ENCODE results near the gene ARHGAP10.

Gene ARHGAP10, protein sequence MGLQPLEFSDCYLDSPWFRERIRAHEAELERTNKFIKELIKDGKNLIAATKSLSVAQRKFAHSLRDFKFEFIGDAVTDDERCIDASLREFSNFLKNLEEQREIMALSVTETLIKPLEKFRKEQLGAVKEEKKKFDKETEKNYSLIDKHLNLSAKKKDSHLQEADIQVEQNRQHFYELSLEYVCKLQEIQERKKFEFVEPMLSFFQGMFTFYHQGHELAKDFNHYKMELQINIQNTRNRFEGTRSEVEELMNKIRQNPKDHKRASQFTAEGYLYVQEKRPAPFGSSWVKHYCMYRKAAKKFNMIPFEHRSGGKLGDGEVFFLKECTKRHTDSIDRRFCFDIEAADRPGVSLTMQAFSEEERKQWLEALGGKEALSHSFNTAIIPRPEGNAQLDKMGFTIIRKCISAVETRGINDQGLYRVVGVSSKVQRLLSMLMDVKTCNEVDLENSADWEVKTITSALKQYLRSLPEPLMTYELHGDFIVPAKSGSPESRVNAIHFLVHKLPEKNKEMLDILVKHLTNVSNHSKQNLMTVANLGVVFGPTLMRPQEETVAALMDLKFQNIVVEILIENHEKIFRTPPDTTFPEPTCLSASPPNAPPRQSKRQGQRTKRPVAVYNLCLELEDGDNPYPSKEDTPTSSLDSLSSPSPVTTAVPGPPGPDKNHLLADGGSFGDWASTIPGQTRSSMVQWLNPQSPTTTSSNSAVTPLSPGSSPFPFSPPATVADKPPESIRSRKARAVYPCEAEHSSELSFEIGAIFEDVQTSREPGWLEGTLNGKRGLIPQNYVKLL

DNA sequence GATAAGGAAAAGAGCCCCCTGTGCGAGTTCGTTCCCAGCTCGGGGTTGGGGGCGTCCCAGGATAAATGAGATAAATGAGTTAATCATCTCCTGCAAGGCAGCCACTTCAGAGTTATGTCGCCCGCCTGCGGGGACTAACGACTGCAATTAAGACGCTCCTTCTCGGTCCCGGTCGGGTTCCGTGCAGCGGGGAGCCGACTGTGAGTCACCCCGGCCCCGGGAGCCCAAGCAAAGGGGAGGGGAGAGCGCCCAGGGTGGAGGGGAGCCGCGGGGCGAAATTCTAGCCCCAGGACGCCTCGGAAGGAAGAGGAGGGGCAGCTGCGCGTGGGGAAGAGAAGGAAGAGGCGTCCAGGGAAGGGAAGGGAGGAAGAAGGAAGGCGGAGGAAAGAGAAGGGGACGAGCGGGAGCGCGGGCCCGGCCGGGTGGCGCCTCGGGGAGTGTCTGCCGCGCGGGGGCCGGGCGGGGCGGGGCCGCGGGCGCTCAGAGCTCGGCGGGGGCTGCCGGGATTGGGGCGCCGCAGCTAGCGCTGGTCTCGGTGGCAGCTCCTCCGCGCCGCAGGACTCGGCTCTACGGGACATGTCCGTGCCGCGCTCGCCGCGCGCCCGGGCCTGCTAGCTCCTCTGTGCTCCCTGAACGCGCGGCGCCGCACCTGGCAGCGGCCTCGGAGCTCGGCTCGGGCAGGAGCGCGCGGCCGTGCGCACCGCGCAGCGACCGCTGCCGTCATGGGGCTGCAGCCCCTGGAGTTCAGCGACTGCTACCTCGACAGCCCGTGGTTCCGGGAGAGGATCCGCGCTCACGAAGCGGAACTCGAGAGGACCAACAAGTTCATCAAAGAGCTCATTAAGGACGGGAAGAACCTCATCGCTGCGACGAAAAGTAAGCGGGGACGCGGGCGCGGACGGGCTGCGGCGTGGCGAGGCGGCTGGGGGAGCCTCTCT, at the start of gene ARHGAP10:
ARHGAP10 (plus strand) TSS at position 509 of the 938 bp plus-strand sequence; CDS start at position 723, 214 bp downstream.
- DNase-seq (ENCODE audit: extremely low read depth in 1 of 2, low read depth in 1 of 2): peak; percentile 43 to 46

DNA sequence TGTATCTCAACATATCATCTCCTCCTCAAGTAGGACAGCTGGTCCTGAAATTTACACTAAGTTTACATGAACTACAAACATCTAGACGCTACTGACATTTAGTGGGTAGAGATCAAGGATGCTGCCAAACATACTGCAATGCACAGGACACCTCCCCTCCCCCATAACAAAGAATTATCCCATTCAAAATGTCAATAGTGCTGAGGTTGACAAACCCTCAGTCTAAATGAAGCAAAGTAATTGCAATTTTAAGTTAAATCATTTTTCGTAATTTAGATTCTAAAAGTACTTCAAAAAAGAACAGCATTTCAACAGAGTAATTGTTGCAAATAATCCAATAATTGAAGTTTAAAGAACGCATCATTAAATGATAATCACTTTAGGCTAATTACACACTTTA, 49.1 kb upstream of the ARHGAP10 start:
- no peak for DNase-seq (ENCODE audit: extremely low read depth in 1 of 2, low read depth in 1 of 2)

DNA sequence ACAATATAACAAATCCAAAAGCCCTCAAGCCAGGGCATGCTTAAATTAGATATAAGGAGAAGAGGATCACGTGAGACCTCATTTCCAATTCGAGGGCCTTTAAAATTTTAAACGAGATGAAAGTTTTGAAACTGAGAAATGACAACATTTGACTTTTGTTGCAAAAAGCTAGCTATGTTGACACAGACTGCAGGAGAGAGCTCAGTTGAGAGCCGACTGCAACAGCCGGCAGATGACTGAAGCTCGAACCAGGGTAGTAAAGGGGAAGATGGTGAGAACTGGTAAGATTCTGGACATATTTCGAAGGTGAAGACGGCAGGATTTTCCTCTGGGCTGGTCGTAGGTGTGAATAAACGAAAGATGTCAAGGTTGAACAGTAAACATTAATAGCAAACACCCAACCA, 48.7 kb upstream of the ARHGAP10 start:
- no peak for DNase-seq (ENCODE audit: extremely low read depth in 1 of 2, low read depth in 1 of 2)

DNA sequence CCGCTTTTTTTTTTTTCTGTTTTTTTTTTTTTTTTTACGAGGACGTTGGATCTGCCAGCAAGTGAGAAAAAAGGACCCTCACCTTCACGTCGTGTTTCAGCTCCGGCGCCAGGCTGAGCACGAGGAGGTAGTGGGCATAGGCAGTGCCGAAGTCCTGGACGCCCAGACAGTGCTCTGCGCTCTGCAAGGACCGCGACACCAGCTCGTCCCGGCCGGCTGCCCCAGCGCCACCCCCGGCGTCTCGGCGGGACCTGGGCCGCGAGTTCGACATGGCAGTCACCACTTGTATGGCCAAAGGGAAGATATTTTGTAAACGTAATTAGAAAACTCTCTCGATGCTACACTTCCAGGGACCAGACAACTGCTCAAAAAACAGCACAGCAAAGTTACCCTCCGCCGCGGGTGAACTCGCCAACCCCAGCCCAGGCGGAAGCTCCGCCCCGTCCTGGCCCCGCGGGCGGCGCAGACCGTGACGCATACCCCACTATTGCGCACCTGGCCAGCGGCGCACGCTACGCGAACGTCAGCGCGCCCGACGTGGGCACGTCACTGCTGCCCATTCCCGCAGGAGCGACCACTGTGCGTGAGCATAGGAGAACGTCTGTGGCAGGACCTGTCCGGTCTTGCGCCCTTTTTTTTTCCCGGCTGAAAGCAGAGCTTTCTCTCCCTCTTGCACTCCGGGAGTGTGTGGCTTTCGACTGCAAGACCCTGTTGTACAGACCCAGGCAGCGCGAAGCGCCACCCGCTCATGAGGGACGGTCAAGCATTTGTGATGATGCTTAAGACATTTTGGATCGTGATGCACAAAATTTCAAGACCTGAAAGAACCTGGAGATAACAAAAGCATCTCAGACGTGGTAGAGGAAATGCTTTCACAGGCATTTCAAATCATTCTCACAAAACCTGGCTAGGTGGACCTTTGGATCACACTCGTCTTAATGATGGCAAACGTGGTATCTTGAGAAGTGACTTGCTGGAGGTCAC, 47.9 kb upstream of the ARHGAP10 start, which contains the start of gene PRMT9:
PRMT9 (minus strand) TSS at position 447 of the 984 bp plus-strand sequence; CDS start at position 271, 176 bp downstream.
- peak; percentile 76 to 78 for DNase-seq (ENCODE audit: extremely low read depth in 1 of 2, low read depth in 1 of 2)

DNA sequence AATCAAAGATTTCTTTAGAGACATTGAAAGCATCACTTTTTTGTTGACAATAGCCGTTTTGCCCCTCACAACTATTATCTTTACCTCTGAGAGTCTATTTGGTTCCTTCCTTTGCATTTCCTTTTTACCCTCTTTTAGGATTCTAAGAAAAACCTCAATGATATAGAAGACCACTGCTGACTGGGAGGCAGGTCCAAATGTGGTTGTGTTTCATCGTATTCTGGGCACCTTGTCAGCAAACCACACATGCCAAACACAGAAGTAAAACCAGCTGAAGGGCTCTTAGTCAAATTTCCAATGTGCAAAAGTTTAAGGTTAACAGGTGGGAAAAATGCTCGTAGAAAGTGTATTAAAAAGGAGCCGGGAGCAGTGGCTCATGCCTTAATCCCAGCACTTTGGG, 42.8 kb upstream of the ARHGAP10 start:
- peak in 1 of 2 donors; percentile 30 for DNase-seq (ENCODE audit: extremely low read depth in 1 of 2, low read depth in 1 of 2)

DNA sequence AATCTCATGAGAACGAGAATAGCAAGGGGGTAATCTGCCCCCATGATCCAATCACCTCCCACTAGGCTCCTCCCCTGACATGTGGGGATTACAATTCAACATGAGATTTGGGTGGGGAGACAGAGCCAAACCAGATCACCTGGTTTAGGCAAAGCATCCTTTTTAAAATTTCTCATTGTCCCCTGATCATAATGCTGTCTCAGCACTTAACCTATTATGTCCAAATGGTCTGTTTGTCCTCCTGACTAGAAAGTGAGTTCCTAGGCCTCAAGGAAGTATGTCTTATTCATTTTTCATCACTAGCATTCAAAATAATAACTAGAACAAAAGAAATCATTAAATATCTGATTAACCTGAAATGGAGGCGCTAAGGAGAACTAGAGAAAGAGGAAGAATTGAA, 40.1 kb upstream of the ARHGAP10 start:
- no peak for DNase-seq (ENCODE audit: extremely low read depth in 1 of 2, low read depth in 1 of 2)

DNA sequence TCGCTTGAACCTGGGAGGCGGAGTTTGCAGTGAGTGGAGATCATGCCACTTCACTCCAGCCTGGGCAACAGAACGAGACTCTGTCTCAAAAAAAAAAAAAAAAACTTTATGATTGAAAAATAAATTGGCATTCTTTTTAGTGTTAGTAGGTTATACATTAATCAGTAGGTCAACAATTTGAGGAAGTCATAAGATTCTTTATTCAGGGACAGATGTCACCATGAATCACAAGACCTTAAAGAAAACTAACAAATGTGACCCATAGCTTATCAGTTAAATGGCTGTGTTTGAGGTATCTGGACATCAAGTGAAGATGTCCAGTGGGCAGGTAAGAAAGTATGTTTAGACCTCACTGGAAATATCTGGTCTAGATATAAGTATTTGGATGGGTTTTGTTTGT, 38.7 kb upstream of the ARHGAP10 start:
- no peak for DNase-seq (ENCODE audit: extremely low read depth in 1 of 2, low read depth in 1 of 2)

DNA sequence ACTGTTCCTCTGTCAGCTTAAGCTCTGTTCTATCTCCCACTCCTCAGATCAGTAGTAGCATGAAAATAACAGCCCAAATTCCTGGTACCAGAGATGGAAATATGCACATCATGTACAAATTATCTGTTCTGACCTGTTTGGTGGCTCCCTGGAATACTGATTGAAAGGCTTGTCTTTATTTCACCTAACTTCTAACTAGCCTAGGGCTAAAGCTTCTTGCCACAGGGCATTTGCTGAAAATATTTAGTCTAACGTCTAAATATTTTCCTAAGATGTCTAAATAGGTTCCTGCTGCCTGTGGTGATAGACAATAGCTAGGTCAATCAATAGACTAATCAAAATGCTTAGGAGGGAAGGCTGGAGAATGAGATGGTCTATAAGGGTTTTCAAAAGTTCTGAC, 35.0 kb upstream of the ARHGAP10 start:
- no peak for DNase-seq (ENCODE audit: extremely low read depth in 1 of 2, low read depth in 1 of 2)

DNA sequence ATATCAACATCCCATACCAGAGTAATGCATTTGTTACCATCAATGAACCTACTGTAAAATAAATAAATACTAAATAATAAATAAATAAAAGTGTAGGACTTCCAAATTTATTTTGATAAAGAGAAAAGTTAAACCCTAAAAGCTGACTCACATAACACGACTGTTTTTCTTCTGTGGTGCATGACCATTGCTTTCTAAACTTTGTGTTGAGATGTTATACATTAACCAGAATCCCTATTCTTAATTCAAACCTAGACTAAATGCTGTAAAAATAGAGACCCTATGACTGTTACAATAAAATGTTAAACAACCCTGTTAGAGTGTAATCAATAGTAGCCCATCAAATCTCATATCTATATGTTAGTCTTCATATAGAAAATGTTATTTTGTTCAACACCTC, 27.0 kb upstream of the ARHGAP10 start:
- no peak for DNase-seq (ENCODE audit: extremely low read depth in 1 of 2, low read depth in 1 of 2)

DNA sequence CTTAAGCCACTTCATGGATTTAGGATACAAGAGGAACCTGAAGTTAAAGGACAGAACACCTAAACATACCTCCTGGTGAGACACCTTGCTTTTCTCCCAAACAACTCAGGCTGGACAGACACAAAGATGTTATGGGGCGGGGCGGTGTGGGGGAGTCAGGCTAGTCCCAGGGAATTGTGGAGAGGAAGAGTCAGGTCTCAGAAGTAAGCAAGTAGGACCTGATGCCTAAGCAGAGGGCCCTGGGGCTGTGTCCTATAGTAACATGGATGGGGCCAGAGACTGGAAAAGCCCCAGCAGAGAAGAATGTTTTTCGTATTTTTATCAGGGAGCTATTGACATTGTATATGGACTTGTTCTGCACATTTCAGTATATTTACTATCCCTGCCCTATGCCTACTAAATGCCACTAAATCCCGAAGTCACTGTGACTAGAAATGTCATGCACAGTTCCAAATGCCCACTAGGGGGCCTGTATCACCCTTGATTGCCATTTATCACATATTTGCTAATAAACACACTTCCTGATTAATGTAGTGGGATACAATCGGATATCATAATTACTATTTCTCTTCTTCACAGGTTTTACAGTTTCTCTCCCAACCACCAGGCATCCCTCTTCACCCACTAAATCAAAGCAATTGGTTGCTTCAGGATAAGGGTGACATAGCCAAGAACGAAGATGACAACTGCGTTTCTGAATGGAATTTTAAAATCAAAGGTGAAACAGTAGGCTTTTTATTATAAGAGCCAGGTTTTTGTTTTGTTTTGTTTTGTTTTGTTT, 23.8 kb upstream of the ARHGAP10 start:
- no peak for DNase-seq (ENCODE audit: extremely low read depth in 1 of 2, low read depth in 1 of 2)

DNA sequence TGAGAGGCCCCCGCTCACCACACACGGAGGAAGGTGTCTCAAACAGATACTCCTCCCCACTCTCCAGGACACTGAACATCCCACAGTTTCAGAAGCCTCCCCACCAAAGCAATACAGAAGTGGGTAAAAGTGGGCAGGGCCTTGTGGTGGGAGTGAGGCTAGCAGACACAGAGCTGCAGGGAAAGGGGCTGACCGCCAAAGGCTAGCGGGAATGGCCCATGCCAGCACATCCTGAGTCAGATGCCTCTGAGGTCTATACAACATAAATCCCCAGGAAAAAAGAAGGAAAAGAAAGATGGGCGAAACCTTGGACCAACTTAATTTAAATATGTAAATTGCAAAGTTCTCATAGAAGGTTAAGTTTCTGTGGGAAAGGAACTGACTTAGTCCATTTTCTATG, 21.9 kb upstream of the ARHGAP10 start:
- no peak for DNase-seq (ENCODE audit: extremely low read depth in 1 of 2, low read depth in 1 of 2)

DNA sequence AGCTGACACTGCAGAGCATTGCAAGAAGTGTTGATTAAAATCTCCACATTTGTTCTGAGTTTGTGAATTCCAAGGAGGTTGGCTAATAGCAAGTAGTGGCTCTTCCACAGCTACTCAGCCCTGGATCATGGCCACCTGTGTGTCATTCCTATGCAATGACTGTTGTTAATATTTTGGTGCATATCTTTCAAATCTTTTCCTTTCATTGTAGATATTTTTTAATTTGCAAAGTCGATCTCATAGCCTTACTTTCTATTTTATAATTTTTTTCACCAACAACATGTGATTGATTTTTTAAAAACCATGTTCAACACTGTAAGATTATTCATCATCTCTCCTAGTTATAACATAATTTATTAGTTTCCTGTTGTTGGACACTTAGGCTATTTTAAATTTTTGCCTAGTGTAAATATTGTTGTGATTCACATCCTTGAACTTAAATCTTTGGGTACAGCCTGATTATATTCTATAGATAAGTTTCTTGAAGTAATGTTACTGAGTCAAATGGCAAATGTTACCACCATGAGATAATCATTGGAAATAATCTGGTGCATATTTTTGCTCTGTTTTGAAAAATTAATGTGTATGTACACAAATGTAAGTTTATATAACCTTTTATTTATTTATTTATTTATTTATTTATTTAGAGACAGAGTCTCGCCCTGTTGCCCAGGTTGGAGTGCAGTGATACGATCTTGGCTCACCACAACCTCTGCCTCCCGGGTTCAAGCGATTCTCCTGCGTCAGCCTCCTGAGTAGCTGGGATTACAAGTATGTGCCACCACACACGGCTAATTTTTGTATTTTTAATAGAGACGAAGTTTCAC, 17.1 kb upstream of the ARHGAP10 start:
- no peak for DNase-seq (ENCODE audit: extremely low read depth in 1 of 2, low read depth in 1 of 2)

DNA sequence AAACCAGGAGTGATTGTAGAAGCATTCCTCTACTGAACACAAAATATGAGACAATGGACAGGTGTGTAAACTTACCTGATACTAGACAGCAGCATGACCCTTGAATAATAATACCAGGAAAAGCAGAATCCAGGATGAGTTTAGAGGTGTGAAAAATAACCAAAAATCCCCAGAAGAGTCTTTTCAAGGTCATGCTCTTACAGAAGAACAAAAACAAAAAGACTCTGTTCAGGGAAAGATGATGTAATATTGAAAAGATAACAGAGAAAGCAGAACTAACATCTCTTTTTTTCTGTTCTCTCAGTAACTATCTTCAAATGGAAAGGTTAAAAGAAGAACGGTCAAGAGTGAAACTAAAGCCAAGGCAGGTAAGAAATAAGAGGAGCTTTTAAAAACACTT, 14.0 kb upstream of the ARHGAP10 start:
- no peak for DNase-seq (ENCODE audit: extremely low read depth in 1 of 2, low read depth in 1 of 2)

DNA sequence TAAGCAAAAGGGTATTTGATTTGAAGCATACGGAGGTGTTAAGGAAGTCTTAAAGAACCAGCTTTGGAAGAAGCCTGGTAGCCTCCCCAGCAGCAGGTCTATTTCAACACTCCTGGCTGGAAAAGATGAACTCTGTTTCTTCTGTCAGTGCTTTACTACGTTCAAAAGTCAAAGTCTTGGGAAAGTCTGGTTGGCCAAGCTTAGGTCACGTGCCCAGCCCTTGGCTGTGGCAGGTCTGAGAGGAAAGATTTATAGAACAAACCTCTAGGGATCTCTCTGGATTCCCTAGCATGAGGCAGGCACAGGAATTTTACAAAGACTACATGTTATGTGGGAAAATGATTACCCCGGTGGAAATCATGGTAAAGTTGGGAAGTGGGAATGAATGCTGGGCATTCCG, 8.6 kb upstream of the ARHGAP10 start:
- no peak for DNase-seq (ENCODE audit: extremely low read depth in 1 of 2, low read depth in 1 of 2)

DNA sequence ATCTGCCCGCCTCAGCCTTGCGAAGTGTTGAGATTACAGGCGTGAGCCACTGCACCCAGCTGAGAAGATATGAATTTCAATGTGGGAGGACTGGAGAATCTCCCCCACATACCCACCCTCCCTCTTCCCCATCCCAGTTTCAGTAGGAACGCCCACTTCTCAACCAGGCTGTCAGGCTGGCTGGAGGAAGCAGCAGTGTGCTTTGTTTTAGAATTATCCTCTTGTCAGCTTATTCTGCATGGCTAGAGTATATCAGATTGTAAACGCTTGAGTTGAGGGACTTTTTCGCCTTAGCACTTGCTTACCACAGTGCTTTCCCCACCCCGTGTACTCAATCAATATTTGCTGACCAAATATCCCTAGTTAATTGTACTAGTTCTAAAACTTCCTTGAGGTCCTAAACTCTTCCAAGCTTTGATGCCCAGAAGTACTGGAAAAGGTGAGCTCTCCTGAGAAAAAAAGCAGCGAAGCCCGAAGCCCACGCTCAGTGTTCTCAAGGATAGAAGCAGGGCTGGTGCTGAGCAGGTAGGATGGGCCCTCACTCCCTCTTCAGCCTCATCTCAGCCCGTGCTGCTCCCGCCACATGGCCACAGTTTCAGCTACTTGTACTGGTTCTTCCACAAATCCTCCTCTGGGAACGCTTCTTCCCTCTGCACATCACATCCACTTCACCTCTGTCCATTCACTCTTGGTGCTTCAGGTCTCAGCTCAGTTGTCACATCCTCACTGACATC, 7.3 kb upstream of the ARHGAP10 start:
- no peak for DNase-seq (ENCODE audit: extremely low read depth in 1 of 2, low read depth in 1 of 2)

DNA sequence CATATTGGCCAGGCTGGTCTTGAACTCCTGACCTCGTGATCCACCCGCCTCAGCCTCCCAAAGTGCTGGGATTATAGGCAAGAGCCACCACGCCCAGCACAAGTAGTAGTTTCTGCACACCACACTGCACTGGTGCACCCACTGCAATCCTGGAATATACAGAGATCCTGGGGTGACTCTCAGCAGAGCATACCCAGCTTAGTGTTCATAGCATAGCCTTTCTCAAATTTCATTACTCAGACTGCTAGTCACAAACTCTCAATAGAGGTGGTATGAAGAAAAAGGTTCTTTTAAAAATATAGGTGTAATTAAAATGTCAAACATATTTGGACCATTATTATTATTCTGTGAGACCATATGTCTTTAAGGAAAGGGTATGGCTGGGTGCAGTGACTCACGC, 6.2 kb upstream of the ARHGAP10 start:
- no peak for DNase-seq (ENCODE audit: extremely low read depth in 1 of 2, low read depth in 1 of 2)

DNA sequence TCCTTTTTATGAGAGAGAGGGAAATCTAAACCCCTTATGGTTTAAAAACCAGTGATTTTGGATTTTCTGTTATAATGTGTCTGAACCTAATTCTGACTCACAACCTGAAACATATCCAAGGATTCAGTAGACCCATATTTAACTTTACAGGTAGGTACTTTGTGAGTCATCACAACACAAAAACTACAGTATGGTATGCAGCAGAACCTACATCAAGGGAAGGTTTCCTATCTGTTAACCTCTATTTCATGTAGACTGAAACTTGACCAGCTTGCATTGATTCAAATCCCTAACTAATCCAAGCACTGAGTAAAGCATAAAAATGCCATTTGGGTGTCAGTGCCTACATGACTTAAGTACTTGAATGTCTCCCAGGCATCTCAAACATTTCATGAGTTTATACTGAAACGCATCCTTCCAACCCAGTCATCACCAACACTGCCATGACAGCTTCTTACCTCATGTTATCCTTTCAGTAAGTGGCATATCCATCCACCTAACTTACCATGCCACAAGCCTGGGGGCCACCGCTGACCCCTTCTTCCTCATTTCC, 4.3 kb upstream of the ARHGAP10 start:
- DNase-seq (ENCODE audit: extremely low read depth in 1 of 2, low read depth in 1 of 2): no peak

Measured in stimulated activated CD8-positive, alpha-beta memory T cell treated with anti-CD3 and anti-CD28 coated beads, Interleukin-7, amount 100 ng/mL, for 48 hours (primary cell).